Thymus (tissue), 11 donors: Measurements from ENCODE around the gene ZFAND2B. TPM values are rescaled to one million over a fixed set of nuclear protein-coding genes. Genes with fewer than 3 reads are reported as not detected.

Source experiments
- DNase-seq, 9 donors: peaks; one replicate each; pipeline ENCODE4 v3.0.0-alpha.2; 2013; ENCODE audit warnings: low spot score in 9 of 9, low read depth in 6 of 9, missing footprints in 1 of 9
- H3K27ac ChIP-seq, 2 donors: one replicate each; pipeline ENCODE4 v1.5.1; 2013; ENCODE audit warnings: control low read depth in 1 of 2, low read depth in 1 of 2, low read length in 1 of 2, mild to moderate bottlenecking in 1 of 2, moderate library complexity in 1 of 2
- H3K27me3 ChIP-seq, 2 donors: one replicate each; pipeline ENCODE4 v1.5.1; 2013; ENCODE audit warnings: low read length in 1 of 2; ENCODE audit not compliant: control insufficient read depth in 2 of 2, insufficient read depth in 1 of 2
- H3K36me3 ChIP-seq, 2 donors: one replicate each; pipeline ENCODE4 v1.5.1; 2013; ENCODE audit warnings: low read length in 1 of 2, mild to moderate bottlenecking in 1 of 2, moderate library complexity in 1 of 2; ENCODE audit not compliant: control insufficient read depth in 2 of 2, insufficient read depth in 2 of 2
- H3K4me1 ChIP-seq, 2 donors: one replicate each; pipeline ENCODE4 v1.5.1; 2013; ENCODE audit warnings: low read length in 2 of 2; ENCODE audit not compliant: control insufficient read depth in 2 of 2, insufficient read depth in 2 of 2
- H3K4me3 ChIP-seq, 2 donors: one replicate each; pipeline ENCODE4 v1.5.1; 2013; ENCODE audit warnings: low read length in 2 of 2, control low read depth in 1 of 2, mild to moderate bottlenecking in 1 of 2
- H3K9me3 ChIP-seq, 2 donors: one replicate each; pipeline ENCODE4 v1.5.1; 2013; ENCODE audit warnings: low read length in 1 of 2, mild to moderate bottlenecking in 1 of 2; ENCODE audit not compliant: control insufficient read depth in 2 of 2, insufficient read depth in 1 of 2
- WGBS: extraction: QIAGEN DNeasy Blood & Tissue Kit; methylation state at CpG from one replicate; pipeline ENCODE4 v1.1.7; 2013; 5-methylcytosine and 5-hydroxymethylcytosine counted together
- polyA plus RNA-seq: library from polyadenylated mRNA; stranded (reverse); fragments of 200-250 nt; gene quantifications from one replicate; pipeline ENCODE4 v1.2.3, GENCODE V29; 2013
- total RNA-seq: library from RNA; stranded (reverse); fragments of 120-200 nt; gene quantifications from one replicate; pipeline ENCODE4 v1.2.4, GENCODE V29; 2013
- donor health status: healthy.

Gene ZFAND2B
- total and polyA plus RNA-seq, 2 donors, result 57.8 to 59.0 TPM

DNA sequence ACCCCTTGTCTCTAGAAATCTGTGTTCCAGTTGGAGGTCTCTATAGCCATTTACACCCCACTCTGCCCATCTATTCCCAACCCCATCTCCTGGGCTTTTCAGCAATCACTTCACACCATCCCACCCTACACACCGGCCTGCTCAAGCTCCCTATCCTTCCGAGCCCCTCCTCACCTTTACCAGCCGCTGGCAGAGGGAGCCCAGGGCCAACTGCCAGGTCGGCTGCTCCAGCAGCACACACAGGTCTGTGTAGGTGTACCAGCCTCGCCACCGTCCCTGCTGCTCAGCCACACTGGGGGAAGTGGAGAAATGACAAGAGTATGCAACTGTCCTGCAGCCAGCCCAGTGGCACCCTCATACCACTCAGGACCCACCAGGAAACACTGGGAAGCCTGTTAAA, 33.4 kb upstream of the ZFAND2B start:
- Histone ChIP-seq H3K36me3 (peaks cover 35 to 40% of the 10 kb centered on the region in 2 donors), H3K4me3 (no peak overlapping the region)

DNA sequence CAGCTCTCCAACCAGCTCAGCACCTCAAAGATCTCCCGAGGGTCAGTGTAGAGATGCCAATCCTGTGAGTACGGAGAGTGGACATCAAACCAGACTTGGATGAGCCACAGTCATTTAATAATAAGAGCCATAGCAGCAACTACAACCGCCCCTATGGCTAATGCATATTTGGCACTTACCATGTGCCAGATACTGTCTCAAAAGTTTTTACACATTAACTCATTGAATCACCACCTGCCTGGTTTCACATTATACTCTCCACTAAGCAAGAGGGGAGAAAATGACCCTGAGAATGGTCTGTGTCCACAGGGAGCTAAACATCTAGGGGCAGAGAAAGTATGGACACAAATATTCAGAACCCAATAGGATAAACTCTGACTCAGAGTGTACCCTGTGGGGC, 32.4 kb upstream of the ZFAND2B start:
- Histone ChIP-seq H3K4me3 (no peak overlapping the region), H3K27ac (no peak overlapping the region), H3K4me1 (peaks cover 16 to 24% of the 10 kb centered on the region in 2 donors), H3K27me3 (no peaks in the 10 kb centered on the region), H3K9me3 (no peaks in the 10 kb centered on the region), H3K36me3 (peaks cover 35 to 40% of the 10 kb centered on the region in 2 donors)
- DNase-seq, result no peak
- 98% methylated on average over 3 of the region's 3 CpGs for WGBS

More for the DNA sequence above, 33.4 kb upstream of the ZFAND2B start:
- no peaks in the 10 kb centered on the region for H3K9me3 ChIP-seq
- H3K27ac ChIP-seq, result no peak overlapping the region
- no peak for DNase-seq
- 97% methylated on average over 6 of the region's 6 CpGs for WGBS
- H3K27me3 ChIP-seq, result no peaks in the 10 kb centered on the region
- peaks cover 10 to 18% of the 10 kb centered on the region in 2 donors for H3K4me1 ChIP-seq

DNA sequence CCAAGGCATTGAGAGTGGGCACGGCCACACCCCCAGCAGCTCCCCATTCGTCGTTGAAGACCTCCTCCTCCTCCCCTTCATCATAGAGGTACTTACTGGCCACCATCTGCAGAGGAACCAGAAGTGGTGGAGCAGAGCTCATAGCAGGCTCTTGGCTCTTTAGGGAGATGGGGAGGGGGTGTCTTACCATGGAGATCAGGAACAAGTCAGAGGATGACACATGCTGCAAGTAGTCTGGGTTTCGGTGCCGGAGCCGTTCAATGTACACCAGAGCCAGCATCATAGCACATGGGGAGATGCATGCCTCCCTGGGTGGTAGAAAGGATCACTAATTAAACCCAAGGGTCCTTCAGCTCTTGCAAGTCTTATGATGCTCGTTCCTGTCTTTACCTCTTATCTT, 31.8 kb upstream of the ZFAND2B start:
- Histone ChIP-seq H3K4me1 (peaks cover 20 to 25% of the 10 kb centered on the region in 2 donors), H3K4me3 (no peak overlapping the region), H3K27me3 (no peaks in the 10 kb centered on the region), H3K27ac (no peak overlapping the region), H3K9me3 (no peaks in the 10 kb centered on the region), H3K36me3 (peaks cover 39 to 44% of the 10 kb centered on the region in 2 donors)
- 94% methylated on average over 7 of the region's 7 CpGs for WGBS
- no peak for DNase-seq

DNA sequence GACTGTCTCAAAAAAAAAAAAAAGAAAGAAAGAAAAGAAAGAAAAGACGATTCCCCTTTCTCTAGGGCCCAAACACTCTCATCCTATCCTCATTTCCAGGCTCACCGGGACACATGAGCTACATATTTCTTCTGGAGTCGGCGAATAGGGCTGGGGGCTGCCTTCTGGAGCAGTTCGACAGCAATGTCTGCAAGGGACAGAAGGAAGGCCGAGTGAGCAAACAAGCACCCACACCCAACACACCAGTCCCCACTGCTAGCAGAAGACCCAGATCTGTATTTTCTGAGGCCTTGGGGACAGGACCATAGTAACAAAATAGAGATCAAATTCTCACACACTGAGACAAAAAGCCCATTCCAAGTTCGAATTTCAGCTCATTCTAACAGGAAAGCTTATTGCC, 31.1 kb upstream of the ZFAND2B start:
- Histone ChIP-seq H3K4me3 (peak overlapping the region in 1 of 2 donors; percentile 88), H3K27me3 (no peaks in the 10 kb centered on the region), H3K9me3 (no peaks in the 10 kb centered on the region), H3K27ac (no peak overlapping the region), H3K36me3 (peaks cover 43 to 51% of the 10 kb centered on the region in 2 donors), H3K4me1 (peaks cover 20 to 27% of the 10 kb centered on the region in 2 donors)
- WGBS, result 92% methylated on average over 7 of the region's 7 CpGs
- no peak for DNase-seq

DNA sequence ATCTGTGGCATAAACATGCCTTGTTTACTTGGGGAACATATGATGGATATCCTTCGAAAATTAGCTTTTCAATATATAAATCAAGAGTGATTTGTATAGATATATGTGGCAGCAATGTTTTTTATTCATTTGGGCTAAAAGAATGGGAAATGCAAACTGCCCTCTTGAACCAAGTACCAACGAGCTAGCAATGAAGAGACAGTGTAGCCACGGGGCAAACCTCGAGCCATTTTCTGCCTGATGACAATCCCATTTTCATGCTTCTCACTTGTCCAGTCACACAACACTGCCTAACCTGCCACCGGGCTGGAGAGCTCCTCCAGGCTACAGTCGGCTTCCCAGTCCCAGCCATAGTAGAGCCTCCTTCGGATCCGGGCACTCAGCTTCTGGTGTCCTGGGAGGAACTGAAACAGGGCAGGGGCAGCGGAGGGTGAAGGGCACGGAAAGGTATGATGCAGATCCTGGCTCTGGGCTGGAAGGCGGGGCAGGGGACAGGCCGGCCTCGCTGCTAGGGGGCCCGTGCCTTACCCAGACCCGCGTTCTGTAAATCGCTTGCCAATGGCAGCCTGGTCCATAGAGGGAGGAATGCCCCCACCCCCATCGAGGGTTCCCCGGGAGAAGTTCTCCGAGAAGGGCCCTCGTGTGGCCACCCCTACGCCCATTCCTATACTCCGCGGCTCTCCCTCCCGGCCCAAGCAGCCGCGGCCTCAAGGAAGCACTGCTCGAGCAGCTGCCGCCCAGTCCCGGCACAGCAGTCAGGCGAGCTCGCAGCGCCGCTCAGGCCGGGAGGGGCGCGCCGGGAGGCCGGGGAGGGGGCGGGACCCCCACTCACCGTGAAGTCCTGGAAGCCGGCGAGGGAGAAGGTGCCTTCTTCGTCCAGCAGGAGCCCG, 30.4 kb upstream of the ZFAND2B start:
- H3K27ac ChIP-seq, result peak overlapping the region; percentile 100
- peaks cover 50 to 57% of the 10 kb centered on the region in 2 donors for H3K36me3 ChIP-seq
- no peaks in the 10 kb centered on the region for H3K9me3 ChIP-seq
- H3K27me3 ChIP-seq, result no peaks in the 10 kb centered on the region
- peaks cover 20 to 27% of the 10 kb centered on the region in 2 donors for H3K4me1 ChIP-seq
- peak in 1 of 9 donors; percentile 14 for DNase-seq
- H3K4me3 ChIP-seq, result peak overlapping the region; percentile 88 to 98
- WGBS, result 3% methylated on average over 45 of the region's 45 CpGs

DNA sequence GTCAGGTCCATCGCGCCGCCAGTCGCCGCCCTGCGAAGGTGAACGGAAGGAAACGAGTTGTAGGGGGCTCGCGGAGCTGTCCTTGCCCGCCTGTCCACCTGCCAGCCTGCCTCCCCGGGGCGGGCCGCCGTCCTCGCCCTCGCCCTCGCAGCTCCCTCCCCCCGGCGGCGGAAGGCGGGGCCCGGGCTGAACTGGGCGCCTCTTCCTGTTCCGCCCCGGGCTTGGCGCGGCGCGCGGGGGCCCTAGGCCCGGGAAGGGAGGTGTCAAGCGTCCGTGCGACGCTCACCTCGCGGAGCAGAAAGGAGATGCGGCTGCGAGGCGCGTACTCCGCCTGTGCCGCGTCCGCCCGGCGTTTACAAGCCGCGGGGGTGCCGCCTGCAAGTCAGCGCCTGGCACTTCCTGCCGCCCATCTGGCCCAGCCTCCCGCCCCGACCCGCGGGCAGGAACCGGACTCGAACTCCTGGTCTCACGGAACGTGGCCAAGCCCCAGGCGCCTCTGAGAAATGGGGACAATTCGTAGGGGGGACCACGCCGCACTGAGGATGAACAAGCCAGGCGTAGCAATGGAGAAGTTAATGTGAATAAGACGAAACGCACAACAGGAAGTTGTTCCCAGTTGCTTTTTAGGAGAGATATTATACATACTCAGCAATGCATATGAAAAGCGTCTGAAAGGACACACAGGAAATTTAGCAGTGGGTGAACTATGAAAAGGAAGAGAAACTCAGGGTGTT, 29.6 kb upstream of the ZFAND2B start, which contains the start of gene CNPPD1:
Gene CNPPD1, minus strand, starts transcription at position 108 of the 734 bp plus-strand sequence. Its CDS starts 97 bp downstream, at position 11.
- H3K4me3 ChIP-seq, result peak within 1 kb of the TSS; percentile 88 to 98
- peaks cover 55 to 57% of the 10 kb centered on the region in 2 donors for H3K36me3 ChIP-seq
- H3K27me3 ChIP-seq, result no peaks in the 10 kb centered on the region
- no peaks in the 10 kb centered on the region for H3K9me3 ChIP-seq
- peaks cover 20 to 27% of the 10 kb centered on the region in 2 donors for H3K4me1 ChIP-seq
- peak within 1 kb of the TSS; percentile 100 for H3K27ac ChIP-seq
- DNase-seq, result peak; percentile 64 to 94 (median 80)
- WGBS, result under 1% methylated on average over 69 of the region's 69 CpGs

DNA sequence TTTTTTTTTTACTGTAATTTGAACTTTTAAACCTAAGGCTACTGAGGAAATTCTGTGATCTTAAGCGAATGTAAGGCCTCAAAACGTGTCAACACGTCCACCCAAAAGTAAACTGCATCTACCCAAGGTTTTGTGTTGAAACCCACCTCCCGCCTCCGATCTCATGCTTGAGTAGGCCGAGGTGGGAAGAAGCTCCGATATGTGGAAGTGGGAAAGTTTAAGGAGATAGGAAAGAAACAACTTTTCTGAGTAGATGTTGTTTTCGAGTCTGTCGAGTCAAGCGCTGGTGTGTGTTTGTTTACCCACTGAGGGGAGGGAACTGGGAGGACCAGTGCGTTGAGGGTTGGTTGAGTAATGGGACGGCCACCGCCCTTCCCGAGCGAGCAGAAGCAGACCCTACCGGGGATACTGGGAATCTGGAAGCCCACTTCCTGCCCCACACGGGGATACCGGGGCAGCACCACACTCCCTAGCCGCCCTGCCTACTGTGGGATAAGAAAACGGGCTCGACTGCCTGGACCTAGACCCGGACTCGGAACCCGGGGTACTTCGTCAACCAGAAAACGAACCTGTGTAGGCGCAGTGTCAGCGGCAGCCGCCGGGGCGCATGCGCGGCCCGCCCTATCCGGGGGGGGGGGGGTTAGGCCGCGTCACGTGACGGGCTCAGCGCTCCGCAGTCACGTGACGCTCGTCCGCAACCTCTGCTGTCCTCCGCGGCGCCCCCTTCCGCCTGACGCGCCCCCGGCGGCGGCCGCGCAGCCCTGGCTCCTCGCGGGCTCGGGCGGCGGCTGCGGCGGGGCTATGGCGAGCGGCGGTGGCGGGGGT, 28.8 kb upstream of the ZFAND2B start, which contains the start of gene RETREG2:
Gene RETREG2, plus strand, starts transcription at position 724 of the 825 bp plus-strand sequence. Its CDS starts 78 bp downstream, at position 802.
- Histone ChIP-seq H3K27me3 (no peaks in the 10 kb centered on the region), H3K9me3 (no peaks in the 10 kb centered on the region), H3K27ac (peak within 1 kb of the TSS; percentile 100), H3K4me1 (peaks cover 20 to 27% of the 10 kb centered on the region in 2 donors), H3K36me3 (peaks cover 55 to 57% of the 10 kb centered on the region in 2 donors), H3K4me3 (peak within 1 kb of the TSS; percentile 88 to 98)
- DNase-seq, result peak; percentile 77 to 94 (median 86)
- under 1% methylated on average over 67 of the region's 67 CpGs for WGBS

DNA sequence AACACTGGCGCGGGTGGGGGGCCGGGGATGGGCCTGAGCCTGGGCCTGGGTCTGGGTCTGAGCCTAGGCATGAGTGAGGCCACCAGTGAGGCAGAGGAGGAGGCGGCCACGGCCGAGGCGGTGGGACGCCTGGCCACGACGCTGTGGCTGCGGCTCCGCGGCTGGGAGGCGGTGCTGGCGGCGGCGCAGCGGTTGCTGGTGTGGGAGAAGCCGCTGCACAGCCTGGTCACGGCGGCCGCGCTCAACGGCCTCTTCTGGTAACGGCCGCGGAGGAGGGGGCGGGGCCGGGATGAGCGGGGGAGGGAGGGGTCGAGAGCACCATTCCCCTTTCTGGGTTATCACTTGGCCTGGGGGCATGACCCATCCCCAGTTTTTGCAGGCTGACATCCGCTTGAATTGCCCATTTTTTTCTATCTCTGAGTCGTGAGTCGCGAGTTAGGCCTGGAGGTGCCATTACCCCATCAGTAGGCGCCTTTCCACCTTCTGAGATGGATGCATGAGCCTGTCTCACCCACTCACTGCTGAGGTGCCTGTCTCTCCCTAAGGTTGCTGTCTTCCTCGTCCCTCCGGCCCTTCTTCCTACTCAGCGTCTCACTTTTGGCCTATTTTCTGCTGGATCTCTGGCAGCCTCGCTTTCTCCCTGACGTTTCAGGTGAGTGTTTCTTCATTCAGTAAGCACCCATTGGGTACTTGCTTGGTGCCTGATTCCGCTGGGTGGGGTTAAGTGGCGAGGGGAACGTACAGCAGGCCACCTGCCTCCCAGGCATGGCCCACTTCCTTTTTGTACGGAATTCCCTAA, 28.0 kb upstream of the ZFAND2B start:
- WGBS, result 5% methylated on average over 45 of the region's 45 CpGs
- peak in 3 of 9 donors; percentile 24 to 57 (median 27) for DNase-seq

More for the DNA sequence above, 28.0 kb upstream of the ZFAND2B start:
- Histone ChIP-seq H3K36me3 (peaks cover 54 to 57% of the 10 kb centered on the region in 2 donors), H3K9me3 (no peaks in the 10 kb centered on the region), H3K4me1 (peaks cover 20 to 27% of the 10 kb centered on the region in 2 donors), H3K27ac (peak overlapping the region; percentile 55 to 100), H3K27me3 (no peaks in the 10 kb centered on the region), H3K4me3 (peak overlapping the region; percentile 88 to 98)
